GM23338 (cell line): ENCODE results near the gene MT1A. TPM values are rescaled to one million over a fixed set of nuclear protein-coding genes. Genes with fewer than 3 reads are reported as not detected.

ENCODE experiments used
- ATAC-seq: fragments of 200-7000 bp; cut with Tn5 transposase; 3 replicates; pipeline ENCODE4 v1.9.1; 2020
- DNase-seq: peaks from one replicate; pipeline ENCODE4 v3.0.0-alpha.2; 2015; ENCODE audit warnings: low spot score
- H2AFZ ChIP-seq: fragments of 200-600 bp; sonication (generic); 2 replicates; pipeline ENCODE4 v1.8.0; 2016; ENCODE audit warnings: antibody characterized with exemption, mild to moderate bottlenecking, moderate library complexity
- H3F3A ChIP-seq: fragments of 200-600 bp; sonication (generic); replicated peaks from 2 replicates; pipeline ENCODE4 v1.8.0; 2017; ENCODE audit warnings: antibody characterized with exemption, mixed run types, low read depth
- H3K27ac ChIP-seq: fragments of 200-600 bp; sonication (generic); 2 replicates; pipeline ENCODE4 v1.6.1; 2016; ENCODE audit warnings: low read depth
- H3K27me3 ChIP-seq: fragments of 200-600 bp; sonication (generic); 2 replicates; pipeline ENCODE4 v1.8.0; 2016; ENCODE audit warnings: mild to moderate bottlenecking, mixed run types, moderate library complexity; ENCODE audit not compliant: insufficient read depth
- H3K36me3 ChIP-seq: fragments of 200-600 bp; sonication (generic); 2 replicates; pipeline ENCODE4 v1.8.0; 2016; ENCODE audit warnings: mild to moderate bottlenecking; ENCODE audit not compliant: insufficient read depth
- H3K4me1 ChIP-seq: fragments of 200-600 bp; sonication (generic); 2 replicates; pipeline ENCODE4 v1.8.0; 2016; ENCODE audit warnings: mild to moderate bottlenecking, moderate library complexity; ENCODE audit not compliant: insufficient read depth
- H3K4me2 ChIP-seq: fragments of 200-600 bp; sonication (generic); 2 replicates; pipeline ENCODE4 v1.7.1; 2017; ENCODE audit warnings: mixed run types
- H3K4me3 ChIP-seq: fragments of 200-600 bp; sonication (generic); 2 replicates; pipeline ENCODE4 v1.6.1; 2016; ENCODE audit warnings: mixed run types
- H3K79me2 ChIP-seq: fragments of 200-600 bp; sonication (generic); replicated peaks from 2 replicates; pipeline ENCODE4 v1.8.0; 2017; ENCODE audit warnings: mild to moderate bottlenecking; ENCODE audit not compliant: insufficient read depth
- H3K9me2 ChIP-seq: fragments of 200-600 bp; sonication (generic); 2 replicates; pipeline ENCODE4 v1.8.0; 2017; ENCODE audit not compliant: insufficient read depth
- H4K20me1 ChIP-seq: fragments of 200-600 bp; sonication (generic); replicated peaks from 2 replicates; pipeline ENCODE4 v1.8.0; 2017; ENCODE audit warnings: mild to moderate bottlenecking; ENCODE audit not compliant: insufficient read depth
- H3K27ac Mint-ChIP-seq: 2 replicates; pipeline ENCODE4 v1.8.0; 2020; ENCODE audit warnings: inconsistent platforms, mild to moderate bottlenecking, moderate library complexity, mixed read lengths
- H3K27me3 Mint-ChIP-seq: 3 replicates; pipeline ENCODE4 v1.8.0; 2022; ENCODE audit warnings: low read depth, mild to moderate bottlenecking, moderate library complexity, mixed read lengths, inconsistent platforms; ENCODE audit not compliant: insufficient read depth, poor library complexity
- H3K36me3 Mint-ChIP-seq: 3 replicates; pipeline ENCODE4 v1.8.0; 2021; ENCODE audit warnings: low read depth, mild to moderate bottlenecking, inconsistent platforms, moderate library complexity, mixed read lengths
- H3K4me1 Mint-ChIP-seq: 3 replicates; pipeline ENCODE4 v1.8.0; 2020; ENCODE audit warnings: mild to moderate bottlenecking, inconsistent platforms, mixed read lengths
- H3K4me3 Mint-ChIP-seq: 3 replicates; pipeline ENCODE4 v1.8.0; 2021; ENCODE audit warnings: moderate library complexity, mild to moderate bottlenecking, inconsistent platforms, mixed read lengths
- H3K9me3 Mint-ChIP-seq: 3 replicates; pipeline ENCODE4 v1.8.0; 2020; ENCODE audit warnings: moderate library complexity, mild to moderate bottlenecking, inconsistent platforms, mixed read lengths
- EZH2 ChIP-seq: fragments of 200-600 bp; sonication (generic); IDR thresholded peaks from one replicate; pipeline ENCODE4 v1.8.0; 2017; ENCODE audit warnings: antibody characterized with exemption, mild to moderate bottlenecking, low read depth; ENCODE audit not compliant: unreplicated experiment
- EZH2phosphoT487 ChIP-seq: fragments of 200-600 bp; sonication (generic); IDR thresholded peaks from one replicate; pipeline ENCODE4 v1.8.1; 2018; ENCODE audit warnings: antibody characterized with exemption; ENCODE audit not compliant: unreplicated experiment
- JUNB ChIP-seq: IDR thresholded peaks from one replicate; pipeline ENCODE4 v1.6.1; 2016; ENCODE audit warnings: antibody characterized with exemption; ENCODE audit not compliant: unreplicated experiment
- NANOG ChIP-seq: IDR thresholded peaks from 2 replicates; pipeline ENCODE4 v1.6.1; 2016; ENCODE audit warnings: antibody characterized with exemption, borderline replicate concordance
- REST ChIP-seq: IDR thresholded peaks from one replicate; pipeline ENCODE4 v1.6.1; 2018; ENCODE audit warnings: antibody characterized with exemption; ENCODE audit not compliant: unreplicated experiment
- ZNF331 ChIP-seq: fragments of 250-450 bp; sonication (Bioruptor Pico); IDR thresholded peaks from 2 replicates; pipeline ENCODE4 v1.5.0; 2020; ENCODE audit warnings: low read depth, mild to moderate bottlenecking, moderate library complexity
- polyA plus RNA-seq: library from polyadenylated mRNA; unstranded; fragments of >200 nt; fragmentation: Nextera tagmentation; extraction: Ambion mirVana; gene quantifications from 2 replicates; pipeline ENCODE4 v1.2.1, GENCODE V29; 2016
- total RNA-seq: library from RNA; depleted of rRNA; stranded (reverse); fragments of >200 nt; shearing (Covaris generic); gene quantifications from 2 replicates; pipeline ENCODE4 v1.2.3, GENCODE V29; 2014

Gene MT1A
- total and polyA plus RNA-seq, 2 experiments from 2014 or later = 2.5 TPM; not detected in 1

DNA sequence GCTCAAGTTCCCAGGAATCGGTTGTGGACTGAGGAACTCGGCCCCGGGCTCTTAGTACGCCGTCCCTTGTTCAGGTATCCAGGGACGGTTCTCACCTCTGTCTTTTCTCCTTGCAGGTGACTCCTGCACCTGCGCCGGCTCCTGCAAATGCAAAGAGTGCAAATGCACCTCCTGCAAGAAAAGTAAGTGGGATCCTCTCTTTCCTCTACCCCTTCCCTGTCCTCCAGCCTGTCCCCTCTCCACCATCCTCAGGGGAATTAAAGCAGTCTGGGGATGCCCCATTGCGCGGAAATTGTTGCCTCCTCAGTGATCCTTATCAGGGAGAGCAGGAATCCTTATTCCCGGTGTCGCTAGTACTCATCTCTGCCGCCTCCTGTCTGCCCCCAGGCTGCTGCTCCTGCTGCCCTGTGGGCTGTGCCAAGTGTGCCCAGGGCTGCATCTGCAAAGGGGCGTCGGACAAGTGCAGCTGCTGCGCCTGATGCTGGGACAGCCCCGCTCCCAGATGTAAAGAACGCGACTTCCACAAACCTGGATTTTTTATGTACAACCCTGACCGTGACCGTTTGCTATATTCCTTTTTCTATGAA lies 29.5 kb upstream of the MT1A start:
- peaks cover 34% of the 10 kb centered on the region for H3K4me1 Mint-ChIP-seq
- TF ChIP-seq EZH2 (peak; percentile 58), REST (no peak)
- ATAC-seq = peak; percentile 11

GRCh38 chr16:56609463-56609921 lies 29.0 kb upstream of the MT1A start:
- Histone ChIP-seq H2AFZ (no peak overlapping the region), H3K36me3 (no peaks in the 10 kb centered on the region), H3K4me3 (peak overlapping the region; percentile 51), H4K20me1 (no peaks in the 10 kb centered on the region), H3K27me3 (peaks cover 86% of the 10 kb centered on the region), H3K9me2 (no peaks in the 10 kb centered on the region), H3K4me1 (peaks cover 28% of the 10 kb centered on the region), H3F3A (peaks cover 14% of the 10 kb centered on the region; the same call in 1 of the 2 replicates), H3K79me2 (no peaks in the 10 kb centered on the region), H3K4me2 (peak overlapping the region; percentile 74), H3K27ac (no peak overlapping the region)
- Mint-ChIP-seq H3K4me3 (peak overlapping the region; percentile 89), H3K36me3 (peaks cover 9% of the 10 kb centered on the region; the same call in 2 of the 3 replicates), H3K27ac (no peak overlapping the region), H3K9me3 (no peaks in the 10 kb centered on the region), H3K4me1 (peaks cover 34% of the 10 kb centered on the region), H3K27me3 (peaks cover 46% of the 10 kb centered on the region)
- ATAC-seq (peak; percentile 3; the same call in 1 of the 3 replicates), DNase-seq (no peak)
- TF ChIP-seq REST = no peak
- peak; percentile 45 for TF ChIP-seq EZH2
- no peak for TF ChIP-seq JUNB
- no peak for TF ChIP-seq ZNF331 (CRISPR knock-in tag)
- no peak for TF ChIP-seq NANOG
- no peak for TF ChIP-seq EZH2phosphoT487

More for the DNA sequence above, 29.5 kb upstream of the MT1A start:
- Histone ChIP-seq H3K27me3 (peaks cover 81% of the 10 kb centered on the region), H3K4me1 (peaks cover 27% of the 10 kb centered on the region), H3K79me2 (no peaks in the 10 kb centered on the region), H3K9me2 (no peaks in the 10 kb centered on the region), H4K20me1 (no peaks in the 10 kb centered on the region), H3K4me3 (peak overlapping the region; percentile 51), H3K36me3 (no peaks in the 10 kb centered on the region), H3F3A (peaks cover 14% of the 10 kb centered on the region; the same call in 1 of the 2 replicates), H3K4me2 (peak overlapping the region; percentile 74), H2AFZ (peak overlapping the region; percentile 80), H3K27ac (no peak overlapping the region)
- H3K36me3 Mint-ChIP-seq = peaks cover 9% of the 10 kb centered on the region; the same call in 2 of the 3 replicates
- DNase-seq = no peak
- H3K4me3 Mint-ChIP-seq = peak overlapping the region; percentile 89
- H3K9me3 Mint-ChIP-seq = no peaks in the 10 kb centered on the region
- H3K27ac Mint-ChIP-seq = no peak overlapping the region
- peaks cover 43% of the 10 kb centered on the region for H3K27me3 Mint-ChIP-seq
